Bronchial epithelial cell (primary cell): ENCODE data around the gene MAP7D2. TPM values are rescaled to one million over a fixed set of nuclear protein-coding genes. Genes with fewer than 3 reads are reported as not detected.

Source experiments
- DNase-seq: peaks from one replicate; pipeline ENCODE4 v3.0.0-alpha.2; 2010; ENCODE audit warnings: low read depth
- FAIRE-seq: peaks from 2 replicates; lab custom pipeline; 2011; peaks lifted over from hg19 to GRCh38; lab: Jason Lieb, UNC
- H3K27me3 ChIP-seq: 2 replicates; pipeline ENCODE4 v1.5.1; 2011; ENCODE audit warnings: low read length; ENCODE audit not compliant: control insufficient read depth, insufficient read depth
- H3K36me3 ChIP-seq: 2 replicates; pipeline ENCODE4 v1.5.1; 2011; ENCODE audit warnings: low read length; ENCODE audit not compliant: control insufficient read depth, insufficient read depth
- H3K4me3 ChIP-seq: 2 replicates; pipeline ENCODE4 v1.5.1; 2011; ENCODE audit warnings: mild to moderate bottlenecking, low read depth, low read length, control low read depth
- total RNA-seq: library from RNA; depleted of rRNA; stranded (reverse); fragments of >200 nt; gene quantifications from 2 replicates; pipeline ENCODE4 v1.2.1, GENCODE V29; 2014
- TF ChIP-seq, protein P1 (sequence below): IDR thresholded peaks from 2 replicates; pipeline ENCODE4 v1.5.1; 2011; ENCODE audit warnings: mild to moderate bottlenecking, moderate library complexity, low read length, control low read depth, inconsistent platforms; ENCODE audit not compliant: insufficient read depth, severe bottlenecking

MAP7D2 gene
- total RNA-seq, 1 donor from 2014 or later: under 0.01 TPM

- FAIRE-seq: no peak
- Histone ChIP-seq H3K27me3 (no peaks in the 10 kb centered on the region), H3K4me3 (no peak overlapping the region), H3K36me3 (no peaks in the 10 kb centered on the region)
- TF ChIP-seq, protein P1, sequence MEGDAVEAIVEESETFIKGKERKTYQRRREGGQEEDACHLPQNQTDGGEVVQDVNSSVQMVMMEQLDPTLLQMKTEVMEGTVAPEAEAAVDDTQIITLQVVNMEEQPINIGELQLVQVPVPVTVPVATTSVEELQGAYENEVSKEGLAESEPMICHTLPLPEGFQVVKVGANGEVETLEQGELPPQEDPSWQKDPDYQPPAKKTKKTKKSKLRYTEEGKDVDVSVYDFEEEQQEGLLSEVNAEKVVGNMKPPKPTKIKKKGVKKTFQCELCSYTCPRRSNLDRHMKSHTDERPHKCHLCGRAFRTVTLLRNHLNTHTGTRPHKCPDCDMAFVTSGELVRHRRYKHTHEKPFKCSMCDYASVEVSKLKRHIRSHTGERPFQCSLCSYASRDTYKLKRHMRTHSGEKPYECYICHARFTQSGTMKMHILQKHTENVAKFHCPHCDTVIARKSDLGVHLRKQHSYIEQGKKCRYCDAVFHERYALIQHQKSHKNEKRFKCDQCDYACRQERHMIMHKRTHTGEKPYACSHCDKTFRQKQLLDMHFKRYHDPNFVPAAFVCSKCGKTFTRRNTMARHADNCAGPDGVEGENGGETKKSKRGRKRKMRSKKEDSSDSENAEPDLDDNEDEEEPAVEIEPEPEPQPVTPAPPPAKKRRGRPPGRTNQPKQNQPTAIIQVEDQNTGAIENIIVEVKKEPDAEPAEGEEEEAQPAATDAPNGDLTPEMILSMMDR: no peak
- DNase-seq: no peak
These were observed 84.5 kb downstream of the MAP7D2 start for GRCh38 chrX:20032201-20032600.

DNA sequence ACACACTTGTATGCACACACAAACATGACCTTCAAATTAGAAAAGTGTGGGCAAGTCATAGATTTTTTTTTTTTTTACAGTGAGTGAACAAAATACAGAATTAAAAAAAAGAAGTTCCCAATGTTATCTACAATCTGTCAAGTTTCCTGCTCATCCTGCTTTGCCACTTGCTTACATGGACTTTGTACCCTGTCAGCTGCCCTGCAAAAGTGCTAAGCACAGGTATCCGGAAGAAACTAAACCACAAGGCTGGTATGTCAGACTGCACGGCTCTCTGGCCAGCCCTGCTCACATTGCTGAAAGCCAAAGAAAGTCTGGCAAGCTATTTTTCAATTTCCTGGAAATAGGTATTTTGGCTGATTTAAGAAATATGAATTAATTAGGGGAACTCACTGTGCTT, 87.0 kb downstream of the MAP7D2 start:
- Histone ChIP-seq H3K36me3 (no peaks in the 10 kb centered on the region), H3K27me3 (no peaks in the 10 kb centered on the region), H3K4me3 (no peak overlapping the region)
- DNase-seq: peak; percentile 2
- no peak for FAIRE-seq
- TF ChIP-seq, protein P1: no peak

DNA sequence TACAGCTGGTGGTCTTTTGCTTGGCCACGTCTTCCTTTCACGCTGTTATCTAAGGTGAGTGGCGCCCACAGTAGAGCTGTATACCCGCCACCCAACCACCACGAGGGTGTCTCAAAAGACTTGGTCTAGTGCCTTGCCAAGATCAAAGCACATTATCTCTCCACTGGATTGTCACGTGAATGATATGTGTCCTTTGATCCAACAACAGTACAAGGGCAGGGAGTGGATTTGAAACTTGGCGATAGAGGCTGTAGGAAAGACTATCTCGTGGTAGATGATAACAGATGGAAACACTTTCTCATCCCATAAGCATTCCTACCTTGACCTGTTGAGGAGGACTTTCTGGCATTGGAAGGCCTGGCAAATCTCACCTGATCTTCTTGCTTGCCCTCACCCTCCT, 88.1 kb downstream of the MAP7D2 start:
- no peak for FAIRE-seq
- Histone ChIP-seq H3K27me3 (no peaks in the 10 kb centered on the region), H3K36me3 (no peaks in the 10 kb centered on the region), H3K4me3 (no peak overlapping the region)
- no peak for DNase-seq
- TF ChIP-seq, protein P1: no peak

DNA sequence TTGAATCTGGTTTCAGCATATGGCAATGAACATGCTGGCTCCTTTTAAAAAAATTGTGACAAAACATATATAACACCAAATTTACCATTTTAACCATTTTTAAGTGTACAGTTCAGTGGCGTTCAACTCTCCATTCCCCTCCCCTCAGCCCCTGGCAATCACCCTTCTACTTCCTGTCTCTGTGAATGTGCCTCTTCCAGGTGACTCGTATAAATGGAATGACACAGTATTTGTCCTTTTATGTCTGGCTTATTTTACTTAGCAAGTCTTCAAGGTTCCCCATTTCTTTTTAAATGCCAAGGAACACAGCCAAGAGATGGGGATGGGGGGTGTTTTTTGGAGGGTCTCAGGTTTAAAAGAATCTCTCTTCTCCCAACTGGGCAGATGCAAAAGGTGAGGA, 90.4 kb downstream of the MAP7D2 start:
- peak; percentile 33 for DNase-seq
- H3K4me3 ChIP-seq: no peak overlapping the region
- H3K27me3 ChIP-seq: no peaks in the 10 kb centered on the region
- H3K36me3 ChIP-seq: no peaks in the 10 kb centered on the region
- FAIRE-seq: no peak
- TF ChIP-seq, protein P1: no peak

DNA sequence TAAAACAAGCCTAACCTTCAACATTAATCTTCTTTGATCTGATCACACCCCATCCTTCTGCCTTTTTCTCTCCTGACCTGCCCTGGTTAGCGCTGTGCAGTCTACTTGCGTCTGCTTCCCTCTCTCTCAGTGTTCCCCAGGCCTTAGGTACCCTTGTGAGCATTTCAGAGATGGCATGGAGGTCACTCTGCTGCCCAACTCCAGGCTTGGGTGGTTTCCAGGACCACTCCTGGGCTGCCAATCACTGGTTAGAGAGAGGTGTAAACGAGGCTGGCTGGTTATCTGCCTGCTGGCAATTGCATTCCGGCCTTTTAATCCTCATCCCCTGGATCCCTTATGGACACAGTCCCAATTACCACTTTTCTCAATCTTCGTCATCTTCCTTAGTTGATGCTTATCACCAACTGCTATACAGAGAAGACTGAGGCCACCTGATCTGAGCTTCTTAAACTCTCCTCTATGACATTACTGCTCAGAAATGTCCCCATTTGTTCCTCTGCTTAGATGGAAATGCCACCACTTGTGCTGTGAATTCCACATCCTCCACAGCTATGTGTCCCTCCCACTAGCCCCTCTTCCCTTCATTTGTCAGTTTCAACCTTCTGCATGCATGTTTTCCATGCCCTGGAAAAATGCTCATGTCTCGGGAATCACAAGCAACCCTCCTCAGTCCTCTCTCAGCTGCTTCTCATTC, 96.9 kb downstream of the MAP7D2 start:
- DNase-seq (no peak), FAIRE-seq (peak; percentile 7)
- H3K27me3 ChIP-seq: no peaks in the 10 kb centered on the region
- TF ChIP-seq, protein P1: no peak
- no peak overlapping the region for H3K4me3 ChIP-seq
- H3K36me3 ChIP-seq: no peaks in the 10 kb centered on the region

DNA sequence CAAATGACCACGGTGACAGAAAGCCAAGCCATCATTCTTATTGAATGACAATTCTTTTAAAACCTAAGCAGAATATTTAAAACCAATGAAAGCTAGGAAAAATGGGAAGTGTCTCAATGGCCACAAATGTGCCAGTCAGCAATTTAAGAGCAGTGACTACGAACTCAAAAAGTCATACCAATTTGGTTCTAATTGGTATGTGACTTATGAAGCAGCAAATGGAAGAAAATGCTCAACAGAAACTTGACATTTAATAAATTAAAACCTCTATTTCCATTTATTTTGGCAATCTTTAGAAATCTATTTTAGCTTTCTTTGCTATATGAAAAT, 100.1 kb downstream of the MAP7D2 start:
- no peak for FAIRE-seq

More for the DNA sequence above, 100.1 kb downstream of the MAP7D2 start:
- TF ChIP-seq, protein P1: no peak
- Histone ChIP-seq H3K4me3 (no peak overlapping the region), H3K36me3 (no peaks in the 10 kb centered on the region), H3K27me3 (no peaks in the 10 kb centered on the region)
- DNase-seq: no peak
